Type B pancreatic cell (in vitro differentiated cells): ENCODE data around the gene PRDM10. TPM values are rescaled to one million over a fixed set of nuclear protein-coding genes. Genes with fewer than 3 reads are reported as not detected.
"Not testable (repeated sequence)": the region's sequence is repeated elsewhere in the genome, so short reads cannot be mapped to it uniquely, and the experiment has no call there.

Source experiments
- DNase-seq: peaks from one replicate; pipeline ENCODE4 v3.0.0; 2021; ENCODE audit warnings: mixed read lengths; ENCODE audit not compliant: unreplicated experiment; ENCODE audit errors: extremely low spot score
- H3K27ac Mint-ChIP-seq: 2 replicates; pipeline ENCODE4 v1.8.0; 2021; ENCODE audit warnings: mild to moderate bottlenecking, mixed read lengths
- H3K27me3 Mint-ChIP-seq: 2 replicates; pipeline ENCODE4 v1.8.0; 2021; ENCODE audit warnings: mixed read lengths
- H3K36me3 Mint-ChIP-seq: 2 replicates; pipeline ENCODE4 v1.8.0; 2021; ENCODE audit warnings: mixed read lengths
- H3K4me1 Mint-ChIP-seq: one replicate; pipeline ENCODE4 v1.8.0; 2021; ENCODE audit warnings: mixed read lengths; ENCODE audit not compliant: unreplicated experiment
- H3K4me3 Mint-ChIP-seq: 2 replicates; pipeline ENCODE4 v1.8.0; 2021; ENCODE audit warnings: mild to moderate bottlenecking, mixed read lengths
- H3K9me3 Mint-ChIP-seq: 2 replicates; pipeline ENCODE4 v1.8.0; 2021; ENCODE audit warnings: mixed read lengths
- total RNA-seq: library from RNA; stranded (reverse); gene quantifications from 2 replicates; pipeline ENCODE4 v1.2.1, GENCODE V29; 2021; ENCODE audit warnings: low replicate concordance
- TF ChIP-seq, protein P1 (sequence below): fragments of 200-600 bp; sonication (generic); conservative IDR thresholded peaks from 2 replicates; pipeline ENCODE4 v1.5.0; 2021; ENCODE audit warnings: antibody characterized with exemption, mild to moderate bottlenecking

The PRDM10 gene
- total RNA-seq, 1 donor from 2014 or later: 13.4 TPM

- no peaks in the 10 kb centered on the region for H3K27me3 Mint-ChIP-seq
- H3K4me3 Mint-ChIP-seq: no peak overlapping the region
- TF ChIP-seq, protein P1, sequence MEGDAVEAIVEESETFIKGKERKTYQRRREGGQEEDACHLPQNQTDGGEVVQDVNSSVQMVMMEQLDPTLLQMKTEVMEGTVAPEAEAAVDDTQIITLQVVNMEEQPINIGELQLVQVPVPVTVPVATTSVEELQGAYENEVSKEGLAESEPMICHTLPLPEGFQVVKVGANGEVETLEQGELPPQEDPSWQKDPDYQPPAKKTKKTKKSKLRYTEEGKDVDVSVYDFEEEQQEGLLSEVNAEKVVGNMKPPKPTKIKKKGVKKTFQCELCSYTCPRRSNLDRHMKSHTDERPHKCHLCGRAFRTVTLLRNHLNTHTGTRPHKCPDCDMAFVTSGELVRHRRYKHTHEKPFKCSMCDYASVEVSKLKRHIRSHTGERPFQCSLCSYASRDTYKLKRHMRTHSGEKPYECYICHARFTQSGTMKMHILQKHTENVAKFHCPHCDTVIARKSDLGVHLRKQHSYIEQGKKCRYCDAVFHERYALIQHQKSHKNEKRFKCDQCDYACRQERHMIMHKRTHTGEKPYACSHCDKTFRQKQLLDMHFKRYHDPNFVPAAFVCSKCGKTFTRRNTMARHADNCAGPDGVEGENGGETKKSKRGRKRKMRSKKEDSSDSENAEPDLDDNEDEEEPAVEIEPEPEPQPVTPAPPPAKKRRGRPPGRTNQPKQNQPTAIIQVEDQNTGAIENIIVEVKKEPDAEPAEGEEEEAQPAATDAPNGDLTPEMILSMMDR: no peak
- DNase-seq: no peak
- H3K36me3 Mint-ChIP-seq: peaks cover 7% of the 10 kb centered on the region
- peaks cover 35% of the 10 kb centered on the region for H3K4me1 Mint-ChIP-seq
- peak overlapping the region; percentile 2 for H3K27ac Mint-ChIP-seq
- H3K9me3 Mint-ChIP-seq: no peaks in the 10 kb centered on the region
Measured at GRCh38 chr11:129973809-129974208, 28.8 kb downstream of the PRDM10 start.

- Mint-ChIP-seq H3K27me3 (no peaks in the 10 kb centered on the region), H3K9me3 (no peaks in the 10 kb centered on the region), H3K4me1 (peaks cover 31% of the 10 kb centered on the region), H3K36me3 (peaks cover 5% of the 10 kb centered on the region), H3K27ac (peak overlapping the region; percentile 32), H3K4me3 (no peak overlapping the region)
- TF ChIP-seq, protein P1: no peak
- DNase-seq: no peak
Measured at GRCh38 chr11:129973068-129973467, 29.6 kb downstream of the PRDM10 start.

DNA sequence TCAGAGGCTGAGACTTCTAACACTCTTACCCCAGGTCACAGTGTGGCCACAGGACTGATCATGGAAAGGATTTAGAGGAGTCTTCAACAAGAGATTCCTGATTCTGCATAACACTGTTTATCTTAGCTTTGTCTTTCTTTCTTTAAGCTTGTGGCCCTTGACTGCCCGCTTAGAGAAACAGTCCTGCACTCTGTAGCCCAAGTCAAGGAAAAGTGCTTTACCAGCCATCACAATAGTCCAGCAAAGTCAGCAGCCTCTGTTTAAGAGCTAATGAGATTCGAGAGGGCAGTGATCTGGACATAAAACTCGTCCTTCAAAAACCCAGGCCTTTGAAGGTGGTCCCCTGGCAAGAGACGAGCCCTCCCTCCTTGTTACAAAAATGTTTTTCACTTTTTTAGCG lies 30.0 kb downstream of the PRDM10 start:
- DNase-seq: no peak
- Mint-ChIP-seq H3K9me3 (no peaks in the 10 kb centered on the region), H3K27ac (peak overlapping the region; percentile 32), H3K36me3 (peaks cover 5% of the 10 kb centered on the region), H3K4me3 (no peak overlapping the region), H3K4me1 (peaks cover 32% of the 10 kb centered on the region), H3K27me3 (no peaks in the 10 kb centered on the region)
- TF ChIP-seq, protein P1: no peak

GRCh38 chr11:129971856-129972255 lies 30.8 kb downstream of the PRDM10 start:
- not testable (repeated sequence) for H3K27ac Mint-ChIP-seq, H3K36me3 Mint-ChIP-seq, H3K4me3 Mint-ChIP-seq

GRCh38 chr11:129969920-129970319 lies 32.7 kb downstream of the PRDM10 start:
- Mint-ChIP-seq H3K4me3 (no peak overlapping the region), H3K9me3 (no peaks in the 10 kb centered on the region), H3K36me3 (peaks cover 5% of the 10 kb centered on the region), H3K4me1 (peaks cover 34% of the 10 kb centered on the region), H3K27ac (no peak overlapping the region), H3K27me3 (no peaks in the 10 kb centered on the region)
- no peak for DNase-seq
- TF ChIP-seq, protein P1: no peak

More at GRCh38 chr11:129971856-129972255, 30.8 kb downstream of the PRDM10 start:
- not testable (repeated sequence) for DNase-seq, H3K9me3 Mint-ChIP-seq, H3K27me3 Mint-ChIP-seq
- peaks cover 30% of the 10 kb centered on the region for H3K4me1 Mint-ChIP-seq

DNA sequence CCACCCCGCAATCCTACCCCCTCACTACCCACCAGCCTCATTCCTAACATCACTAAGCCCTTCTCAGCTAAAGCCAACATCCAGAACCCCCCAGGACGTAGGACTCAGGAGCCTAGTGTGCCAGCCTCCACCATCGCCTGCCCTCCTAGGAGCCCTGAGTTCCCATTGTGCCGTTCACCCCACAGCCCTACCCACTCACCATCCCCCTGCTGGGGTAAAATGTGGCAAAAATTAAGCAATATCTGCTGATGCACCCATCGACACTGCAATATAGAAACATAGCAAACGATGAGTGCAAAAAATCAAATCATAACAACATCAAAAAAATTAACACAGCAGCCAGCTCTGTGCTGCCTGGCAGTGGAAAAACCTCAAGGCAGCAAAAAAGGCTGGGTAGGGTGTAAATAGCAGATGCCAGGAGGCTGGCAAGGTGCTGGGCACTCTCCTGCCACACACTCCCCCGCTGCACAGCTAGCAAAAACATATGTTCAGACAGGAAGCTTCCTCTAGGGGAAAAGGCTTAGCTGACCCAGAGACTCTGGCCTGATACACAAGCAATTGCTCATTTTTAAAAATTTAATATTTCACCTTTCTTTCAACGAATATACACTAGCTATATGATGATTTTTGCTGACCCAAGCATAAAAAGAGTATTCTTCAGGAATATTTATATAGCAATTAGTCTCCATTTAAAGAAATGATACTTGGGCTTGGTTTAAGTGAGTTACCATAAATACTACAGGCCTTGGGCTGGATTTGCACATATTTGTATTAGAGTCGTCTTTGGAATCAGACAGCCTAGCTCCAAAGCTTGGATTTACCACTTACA lies 33.8 kb downstream of the PRDM10 start:
- TF ChIP-seq, protein P1: no peak
- H3K27ac Mint-ChIP-seq: no peak overlapping the region
- peaks cover 5% of the 10 kb centered on the region for H3K36me3 Mint-ChIP-seq
- H3K4me3 Mint-ChIP-seq: no peak overlapping the region
- H3K27me3 Mint-ChIP-seq: no peaks in the 10 kb centered on the region
- peaks cover 30% of the 10 kb centered on the region for H3K4me1 Mint-ChIP-seq
- H3K9me3 Mint-ChIP-seq: no peaks in the 10 kb centered on the region
- DNase-seq: no peak
